GM06990 (cell line): ENCODE data around the gene PCDHB6.
"Not testable (repeated sequence)": the region's sequence is repeated elsewhere in the genome, so short reads cannot be mapped to it uniquely, and the experiment has no call there.

Experiments
- DNase-seq: peaks from one replicate; pipeline ENCODE4 v3.0.0-alpha.2; 2011; ENCODE audit not compliant: insufficient read length; ENCODE audit errors: extremely low read depth
- H3K27me3 ChIP-seq: replicated peaks from 2 replicates; pipeline ENCODE4 v1.6.0; 2011; ENCODE audit warnings: low read length; ENCODE audit not compliant: control insufficient read depth, insufficient read depth
- H3K36me3 ChIP-seq: 2 replicates; pipeline ENCODE4 v1.5.1; 2011; ENCODE audit warnings: low read length; ENCODE audit not compliant: control insufficient read depth, insufficient read depth
- H3K4me3 ChIP-seq: replicated peaks from 2 replicates; pipeline ENCODE4 v1.5.1; 2011; ENCODE audit warnings: low read depth, mild to moderate bottlenecking, control low read depth, low read length
- CTCF ChIP-seq: IDR thresholded peaks from 2 replicates; pipeline ENCODE4 v1.5.1; 2011; ENCODE audit warnings: low read length, control low read depth, mild to moderate bottlenecking, inconsistent platforms; ENCODE audit not compliant: insufficient read depth, poor library complexity, severe bottlenecking

The PCDHB6 gene

DNA sequence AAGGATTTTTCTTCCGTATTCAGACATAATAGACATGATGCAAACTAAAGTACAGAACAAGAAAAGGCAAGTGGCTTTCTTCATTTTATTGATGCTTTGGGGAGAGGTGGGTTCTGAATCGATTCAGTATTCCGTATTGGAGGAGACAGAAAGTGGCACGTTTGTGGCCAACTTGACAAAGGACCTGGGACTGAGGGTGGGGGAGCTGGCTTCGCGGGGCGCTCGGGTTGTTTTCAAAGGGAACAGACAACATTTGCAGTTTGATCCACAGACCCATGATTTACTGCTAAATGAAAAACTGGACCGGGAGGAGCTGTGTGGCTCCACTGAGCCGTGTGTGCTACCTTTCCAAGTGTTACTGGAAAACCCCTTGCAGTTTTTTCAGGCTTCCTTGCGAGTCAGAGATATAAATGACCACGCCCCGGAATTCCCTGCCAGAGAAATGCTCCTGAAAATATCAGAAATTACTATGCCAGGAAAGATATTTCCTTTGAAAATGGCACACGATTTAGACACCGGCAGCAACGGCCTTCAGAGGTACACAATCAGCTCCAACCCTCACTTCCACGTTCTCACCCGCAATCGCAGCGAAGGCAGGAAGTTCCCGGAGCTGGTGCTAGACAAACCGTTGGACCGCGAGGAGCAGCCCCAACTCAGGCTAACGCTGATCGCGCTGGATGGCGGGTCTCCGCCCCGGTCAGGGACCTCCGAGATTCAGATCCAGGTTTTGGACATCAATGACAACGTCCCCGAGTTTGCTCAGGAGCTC lies 551 bp downstream of the PCDHB6 start:
- no peak for DNase-seq
- TF ChIP-seq CTCF: no peak
- Histone ChIP-seq H3K4me3 (no peak overlapping the region), H3K36me3 (no peaks in the 10 kb centered on the region), H3K27me3 (no peaks in the 10 kb centered on the region)

GRCh38 chr5:141150993-141151325 lies 1.1 kb downstream of the PCDHB6 start:
- TF ChIP-seq CTCF: no peak
- no peak overlapping the region for H3K4me3 ChIP-seq
- no peak for DNase-seq
- H3K36me3 ChIP-seq: no peaks in the 10 kb centered on the region
- H3K27me3 ChIP-seq: no peaks in the 10 kb centered on the region

DNA sequence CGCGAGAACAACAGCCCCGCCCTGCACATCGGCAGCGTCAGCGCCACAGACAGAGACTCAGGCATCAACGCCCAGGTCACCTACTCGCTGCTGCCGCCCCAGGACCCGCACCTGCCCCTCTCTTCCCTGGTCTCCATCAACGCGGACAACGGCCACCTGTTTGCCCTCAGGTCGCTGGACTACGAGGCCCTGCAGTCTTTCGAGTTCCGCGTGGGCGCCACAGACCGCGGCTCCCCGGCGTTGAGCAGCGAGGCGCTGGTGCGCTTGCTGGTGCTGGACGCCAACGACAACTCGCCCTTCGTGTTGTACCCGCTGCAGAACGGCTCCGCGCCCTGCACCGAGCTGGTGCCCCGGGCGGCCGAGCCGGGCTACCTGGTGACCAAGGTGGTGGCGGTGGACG lies 1.8 kb downstream of the PCDHB6 start:
- not testable (repeated sequence) for H3K4me3 ChIP-seq, H3K36me3 ChIP-seq, H3K27me3 ChIP-seq, DNase-seq

DNA sequence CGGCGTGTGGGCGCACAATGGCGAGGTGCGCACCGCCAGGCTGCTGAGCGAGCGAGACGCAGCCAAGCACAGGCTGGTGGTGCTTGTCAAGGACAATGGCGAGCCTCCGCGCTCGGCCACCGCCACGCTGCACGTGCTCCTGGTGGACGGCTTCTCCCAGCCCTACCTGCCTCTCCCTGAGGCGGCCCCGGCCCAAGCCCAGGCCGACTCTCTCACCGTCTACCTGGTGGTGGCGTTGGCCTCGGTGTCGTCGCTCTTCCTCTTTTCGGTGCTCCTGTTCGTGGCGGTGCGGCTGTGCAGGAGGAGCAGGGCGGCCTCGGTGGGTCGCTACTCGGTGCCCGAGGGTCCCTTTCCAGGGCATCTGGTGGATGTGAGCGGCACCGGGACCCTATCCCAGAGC lies 2.2 kb downstream of the PCDHB6 start:
- not testable (repeated sequence) for H3K27me3 ChIP-seq, H3K4me3 ChIP-seq, H3K36me3 ChIP-seq, DNase-seq

DNA sequence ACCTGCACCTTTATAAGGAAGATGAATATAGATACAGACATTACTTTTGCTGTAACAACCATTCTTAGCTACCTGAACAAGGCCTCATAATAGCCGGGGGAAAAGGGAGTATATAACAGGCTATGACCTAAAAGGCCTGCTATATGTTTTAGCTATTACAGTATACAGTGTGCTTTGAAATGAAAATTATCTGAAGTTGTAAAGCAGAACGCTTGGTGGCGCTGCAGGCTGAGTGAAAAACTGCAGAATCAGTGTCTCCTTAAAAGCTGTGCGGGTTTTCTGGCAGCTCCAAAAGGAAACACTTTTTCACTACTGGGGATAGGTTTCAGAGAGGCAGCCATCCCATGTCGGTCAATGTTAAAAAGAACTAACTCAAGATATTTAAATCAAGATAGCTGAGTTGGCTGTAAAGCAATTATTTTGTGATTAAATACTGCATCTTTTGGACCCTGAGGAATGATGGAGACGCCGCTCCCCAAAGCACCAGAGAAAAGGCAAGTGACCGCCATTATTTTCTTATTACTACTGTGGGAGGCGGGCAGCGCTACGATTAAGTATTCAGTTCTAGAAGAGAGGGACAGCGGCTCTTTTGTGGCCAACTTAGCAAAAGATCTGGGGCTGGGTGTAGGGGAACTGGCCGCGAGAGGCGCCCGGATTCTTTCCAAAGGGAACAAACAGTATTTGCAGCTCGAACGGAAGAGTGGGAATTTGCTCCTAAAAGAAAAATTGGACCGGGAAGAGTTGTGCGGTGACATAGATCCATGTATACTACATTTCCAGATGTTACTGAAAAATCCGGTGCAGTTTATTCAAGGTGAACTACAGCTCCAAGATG lies 5.9 kb downstream of the PCDHB6 start:
- Histone ChIP-seq H3K36me3 (no peaks in the 10 kb centered on the region), H3K27me3 (no peaks in the 10 kb centered on the region), H3K4me3 (no peak overlapping the region)
- TF ChIP-seq CTCF: no peak
- no peak for DNase-seq

GRCh38 chr5:141157356-141157755 lies 7.5 kb downstream of the PCDHB6 start:
- not testable (repeated sequence) for H3K27me3 ChIP-seq, DNase-seq, H3K4me3 ChIP-seq, H3K36me3 ChIP-seq

- not testable (repeated sequence) for H3K27me3 ChIP-seq, H3K4me3 ChIP-seq, DNase-seq, H3K36me3 ChIP-seq
Measured at GRCh38 chr5:141157901-141158300, 8.0 kb downstream of the PCDHB6 start.
